SK-N-MC (cell line): ENCODE measurements around the gene LUZP4.

ENCODE experiments used
- EZH2 ChIP-seq: fragments of 200-600 bp; sonication (generic); IDR thresholded peaks from one replicate; pipeline ENCODE4 v1.6.1; 2017; ENCODE audit warnings: antibody characterized with exemption
- POLR2AphosphoS5 ChIP-seq: IDR thresholded peaks from 2 replicates; pipeline ENCODE4 v1.6.1; 2012; ENCODE audit warnings: mild to moderate bottlenecking, low read depth, low read length, borderline replicate concordance

DNA sequence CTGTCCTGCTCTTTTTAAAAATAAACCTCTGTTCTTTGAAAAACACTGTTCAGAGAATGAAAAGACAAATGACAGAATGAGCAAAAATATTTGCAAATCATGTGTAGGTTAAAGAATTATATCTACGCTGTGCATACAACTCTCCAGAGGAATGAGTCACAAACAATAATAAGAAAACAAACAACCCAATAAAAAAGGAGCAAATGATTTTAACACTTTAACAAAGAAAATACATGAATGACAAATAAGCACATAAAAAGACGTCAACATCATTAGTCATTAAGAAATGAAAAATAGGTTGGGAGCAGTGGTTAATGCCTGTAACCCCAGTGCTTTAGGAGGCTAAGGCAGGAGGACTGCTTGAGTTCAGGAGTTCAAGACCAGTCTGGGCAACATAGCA, 34.5 kb upstream of the LUZP4 start:
- TF ChIP-seq POLR2AphosphoS5 (no peak), EZH2 (no peak)
